IPS DF 6.9 (cell line): Measurements from ENCODE around the gene PTPRG.

Experiments used
- DNase-seq: peaks from one replicate; pipeline ENCODE4 v3.0.0-alpha.2; 2013; ENCODE audit warnings: low read depth, low spot score
- H3K27ac ChIP-seq: one replicate; pipeline ENCODE4 v1.5.1; 2013; ENCODE audit warnings: low read length, control low read depth
- H3K27me3 ChIP-seq: 2 replicates; pipeline ENCODE4 v1.6.1; 2013; ENCODE audit warnings: mild to moderate bottlenecking, low read length; ENCODE audit not compliant: control insufficient read depth, insufficient read depth
- H3K36me3 ChIP-seq: 2 replicates; pipeline ENCODE4 v1.6.1; 2013; ENCODE audit warnings: low read length; ENCODE audit not compliant: control insufficient read depth, insufficient read depth
- H3K4me1 ChIP-seq: 2 replicates; pipeline ENCODE4 v1.6.1; 2013; ENCODE audit warnings: low read length; ENCODE audit not compliant: control insufficient read depth, insufficient read depth
- H3K4me3 ChIP-seq: 2 replicates; pipeline ENCODE4 v1.5.1; 2013; ENCODE audit warnings: mild to moderate bottlenecking, low read length
- H3K9me3 ChIP-seq: 2 replicates; pipeline ENCODE4 v1.6.1; 2013; ENCODE audit warnings: low read length, inconsistent platforms; ENCODE audit not compliant: control insufficient read depth, insufficient read depth
- WGBS: extraction: QIAGEN DNeasy Blood & Tissue Kit; methylation state at CpG from one replicate; pipeline ENCODE4 v1.1.7; 2013; ENCODE audit warnings: mixed read lengths, missing lambda C conversion rate; ENCODE audit not compliant: insufficient read length, insufficient coverage; 5-methylcytosine and 5-hydroxymethylcytosine counted together

PTPRG gene

DNA sequence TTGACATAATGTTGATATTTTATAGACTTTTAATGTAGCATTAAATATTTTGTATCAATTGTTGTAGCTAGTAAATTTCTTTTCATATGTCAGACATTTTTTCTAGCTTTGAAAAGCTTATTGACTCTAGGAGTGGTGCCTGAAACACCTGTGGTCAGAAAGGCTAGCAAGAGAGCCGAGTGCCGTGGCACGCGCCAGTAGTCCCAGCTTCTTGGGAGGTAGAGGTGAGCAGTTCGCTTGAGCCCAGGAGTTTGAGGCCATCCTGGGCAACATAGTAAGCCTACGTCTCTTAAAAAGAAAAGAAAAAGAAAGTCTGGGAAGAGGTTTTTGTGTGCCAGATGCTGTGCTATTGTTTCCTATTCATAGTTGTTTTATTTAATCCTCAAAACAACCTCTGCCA, 613.8 kb downstream of the PTPRG start:
- H3K4me3 ChIP-seq = no peak overlapping the region
- no CpG with 5 or more reads among the region's 6 CpGs for WGBS
- no peaks in the 10 kb centered on the region for H3K36me3 ChIP-seq
- no peak overlapping the region for H3K27ac ChIP-seq
- H3K27me3 ChIP-seq = no peaks in the 10 kb centered on the region
- H3K9me3 ChIP-seq = no peaks in the 10 kb centered on the region
- H3K4me1 ChIP-seq = no peaks in the 10 kb centered on the region
- no peak for DNase-seq

- Histone ChIP-seq H3K4me1 (no peaks in the 10 kb centered on the region), H3K9me3 (no peaks in the 10 kb centered on the region), H3K27ac (no peak overlapping the region), H3K36me3 (peaks cover 3% of the 10 kb centered on the region; the same call in 1 of the 2 replicates), H3K27me3 (no peaks in the 10 kb centered on the region), H3K4me3 (no peak overlapping the region)
- DNase-seq = no peak
These were observed 616.7 kb downstream of the PTPRG start for GRCh38 chr3:62178032-62178431.

GRCh38 chr3:62178739-62179600, 617.6 kb downstream of the PTPRG start:
- Histone ChIP-seq H3K4me3 (no peak overlapping the region), H3K27me3 (no peaks in the 10 kb centered on the region), H3K27ac (no peak overlapping the region), H3K9me3 (no peaks in the 10 kb centered on the region), H3K36me3 (peaks cover 3% of the 10 kb centered on the region; the same call in 1 of the 2 replicates), H3K4me1 (no peaks in the 10 kb centered on the region)
- WGBS = no CpG with 5 or more reads among the region's 8 CpGs
- DNase-seq = no peak

DNA sequence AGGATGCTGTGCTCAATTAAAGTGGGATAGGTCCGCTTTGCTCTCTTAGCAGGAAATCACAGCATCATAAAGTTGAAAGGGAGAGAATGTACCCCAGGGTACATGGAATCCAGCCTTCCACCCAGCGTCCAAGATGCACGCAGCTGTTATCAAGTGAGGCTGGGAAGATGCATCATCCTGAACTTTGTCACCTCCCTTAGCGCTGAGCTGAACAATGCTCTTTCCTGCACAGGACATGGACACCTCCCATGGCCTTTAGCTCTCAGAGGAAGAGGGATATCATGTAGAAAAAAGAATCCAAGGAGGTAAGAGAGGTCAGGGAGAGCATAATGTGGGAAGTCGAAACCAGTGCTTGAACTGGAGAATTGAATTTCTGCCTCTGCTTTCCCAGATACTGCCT, 619.1 kb downstream of the PTPRG start:
- H3K27ac ChIP-seq = no peak overlapping the region
- no peak overlapping the region for H3K4me3 ChIP-seq
- H3K36me3 ChIP-seq = peaks cover 3% of the 10 kb centered on the region; the same call in 1 of the 2 replicates
- no peaks in the 10 kb centered on the region for H3K9me3 ChIP-seq
- H3K27me3 ChIP-seq = no peaks in the 10 kb centered on the region
- DNase-seq = no peak
- no CpG with 5 or more reads among the region's 5 CpGs for WGBS
- H3K4me1 ChIP-seq = no peaks in the 10 kb centered on the region

DNA sequence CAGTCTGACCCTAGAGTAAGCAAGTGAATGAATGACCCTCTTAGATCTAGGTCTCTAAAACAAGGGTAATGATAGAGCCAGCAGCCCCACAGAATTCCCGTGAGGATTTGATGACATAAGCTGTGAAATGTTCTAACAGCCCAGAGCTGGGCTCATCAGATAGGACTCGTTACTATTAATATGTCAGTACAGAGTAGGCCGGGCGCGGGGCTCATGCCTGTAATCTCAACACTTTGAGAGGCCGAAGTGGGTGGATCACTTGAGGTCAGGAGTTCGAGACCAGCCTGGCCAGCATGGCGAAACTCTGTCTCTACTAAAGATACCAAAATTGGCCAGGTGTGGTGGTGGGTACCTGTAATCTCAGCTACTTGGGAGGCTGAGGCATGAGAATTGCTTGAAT, 621.7 kb downstream of the PTPRG start:
- Histone ChIP-seq H3K9me3 (no peaks in the 10 kb centered on the region), H3K36me3 (peaks cover 3% of the 10 kb centered on the region; the same call in 1 of the 2 replicates), H3K27ac (no peak overlapping the region), H3K4me3 (no peak overlapping the region), H3K27me3 (no peaks in the 10 kb centered on the region), H3K4me1 (no peaks in the 10 kb centered on the region)
- no peak for DNase-seq
- WGBS = no CpG with 5 or more reads among the region's 8 CpGs

DNA sequence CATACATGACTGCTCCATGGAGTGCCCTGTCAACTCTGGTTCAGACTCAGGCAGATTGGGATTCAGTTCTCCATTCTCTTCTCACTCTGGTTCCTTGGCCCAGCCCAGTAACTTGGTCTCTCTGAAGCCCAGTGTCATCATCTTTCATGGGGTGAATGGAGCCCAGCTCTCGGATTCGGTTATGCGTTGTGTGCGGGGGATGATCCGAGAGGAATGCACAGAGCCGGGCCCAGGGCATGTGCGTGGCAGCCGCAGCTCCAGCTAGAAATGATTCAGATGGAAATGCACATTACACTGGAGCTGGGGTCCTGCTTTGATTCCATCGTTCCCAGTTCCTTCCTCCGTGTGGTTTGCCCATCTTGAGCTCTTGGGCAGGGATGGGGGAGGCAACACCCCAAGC, 622.6 kb downstream of the PTPRG start:
- Histone ChIP-seq H3K36me3 (peaks cover 3% of the 10 kb centered on the region; the same call in 1 of the 2 replicates), H3K4me3 (no peak overlapping the region), H3K9me3 (no peaks in the 10 kb centered on the region), H3K27me3 (no peaks in the 10 kb centered on the region), H3K4me1 (no peaks in the 10 kb centered on the region), H3K27ac (no peak overlapping the region)
- DNase-seq = no peak
- no CpG with 5 or more reads among the region's 10 CpGs for WGBS

DNA sequence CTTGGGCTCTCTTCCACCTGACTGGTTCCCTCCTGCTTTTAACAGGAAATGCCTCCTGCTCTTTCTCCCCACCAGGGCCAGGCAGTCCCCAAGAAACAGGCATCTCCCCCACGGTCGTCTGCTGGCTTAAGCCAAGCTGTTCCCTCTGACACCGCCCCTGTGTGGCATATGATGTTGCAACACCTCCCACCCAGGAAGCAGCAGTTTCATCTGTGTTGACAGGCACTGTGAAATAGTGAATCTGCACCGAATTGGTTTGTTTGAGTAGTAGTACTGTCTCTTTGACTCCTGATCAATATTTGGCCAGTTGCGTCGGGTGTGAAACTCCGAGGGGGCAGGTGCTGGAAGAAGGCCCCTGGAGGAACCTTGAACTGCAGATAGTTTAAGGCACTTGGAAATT, 623.2 kb downstream of the PTPRG start:
- WGBS = no CpG with 5 or more reads among the region's 7 CpGs
- no peaks in the 10 kb centered on the region for H3K9me3 ChIP-seq
- H3K27me3 ChIP-seq = no peaks in the 10 kb centered on the region
- DNase-seq = no peak
- H3K4me1 ChIP-seq = no peaks in the 10 kb centered on the region
- H3K27ac ChIP-seq = no peak overlapping the region
- no peak overlapping the region for H3K4me3 ChIP-seq
- peaks cover 3% of the 10 kb centered on the region; the same call in 1 of the 2 replicates for H3K36me3 ChIP-seq

GRCh38 chr3:62187022-62187431, 625.7 kb downstream of the PTPRG start:
- Histone ChIP-seq H3K9me3 (no peaks in the 10 kb centered on the region), H3K4me1 (no peaks in the 10 kb centered on the region), H3K27ac (no peak overlapping the region), H3K4me3 (no peak overlapping the region), H3K36me3 (0 out of 2 replicates have a peak, but pooled peaks cover 3% of the 10 kb centered on the region), H3K27me3 (no peaks in the 10 kb centered on the region)
- no peak for DNase-seq
- WGBS = no CpG with 5 or more reads among the region's 7 CpGs

GRCh38 chr3:62188681-62189375, 627.5 kb downstream of the PTPRG start:
- Histone ChIP-seq H3K4me3 (no peak overlapping the region), H3K27me3 (no peaks in the 10 kb centered on the region), H3K9me3 (no peaks in the 10 kb centered on the region), H3K27ac (no peak overlapping the region), H3K4me1 (no peaks in the 10 kb centered on the region), H3K36me3 (0 out of 2 replicates have a peak, but pooled peaks cover 3% of the 10 kb centered on the region)
- DNase-seq = no peak
- no CpG with 5 or more reads among the region's 18 CpGs for WGBS

- no peak overlapping the region for H3K27ac ChIP-seq
- no peaks in the 10 kb centered on the region for H3K4me1 ChIP-seq
- no peak overlapping the region for H3K4me3 ChIP-seq
- WGBS = no CpG with 5 or more reads among the region's 9 CpGs
- H3K9me3 ChIP-seq = no peaks in the 10 kb centered on the region
- no peak for DNase-seq
- no peaks in the 10 kb centered on the region for H3K27me3 ChIP-seq
- H3K36me3 ChIP-seq = 0 out of 2 replicates have a peak, but pooled peaks cover 3% of the 10 kb centered on the region
These were observed 628.0 kb downstream of the PTPRG start for GRCh38 chr3:62189376-62189698.
